Osteocyte (in vitro differentiated cells): ENCODE data around the gene WNT2B. TPM values are rescaled to one million over a fixed set of nuclear protein-coding genes. Genes with fewer than 3 reads are reported as not detected.

Experiments used
- DNase-seq: peaks from one replicate; pipeline ENCODE4 v3.0.0; 2021; ENCODE audit warnings: mixed read lengths; ENCODE audit not compliant: unreplicated experiment; ENCODE audit errors: extremely low spot score
- H3K27ac Mint-ChIP-seq: one replicate; pipeline ENCODE4 v1.8.0; 2021; ENCODE audit warnings: mild to moderate bottlenecking, mixed read lengths; ENCODE audit not compliant: unreplicated experiment
- H3K27me3 Mint-ChIP-seq: one replicate; pipeline ENCODE4 v1.8.0; 2021; ENCODE audit warnings: mixed read lengths; ENCODE audit not compliant: unreplicated experiment
- H3K36me3 Mint-ChIP-seq: one replicate; pipeline ENCODE4 v1.8.0; 2021; ENCODE audit warnings: mixed read lengths; ENCODE audit not compliant: unreplicated experiment
- H3K4me1 Mint-ChIP-seq: one replicate; pipeline ENCODE4 v1.8.0; 2021; ENCODE audit warnings: mixed read lengths; ENCODE audit not compliant: unreplicated experiment
- H3K4me3 Mint-ChIP-seq: one replicate; pipeline ENCODE4 v1.8.0; 2021; ENCODE audit warnings: mild to moderate bottlenecking, moderate library complexity, mixed read lengths; ENCODE audit not compliant: unreplicated experiment
- H3K9me3 Mint-ChIP-seq: one replicate; pipeline ENCODE4 v1.8.0; 2021; ENCODE audit warnings: mixed read lengths; ENCODE audit not compliant: unreplicated experiment
- CTCF ChIP-seq: fragments of 200-600 bp; sonication (generic); IDR thresholded peaks from 2 replicates; pipeline ENCODE4 v1.5.0; 2021; ENCODE audit warnings: antibody characterized with exemption, mild to moderate bottlenecking, moderate library complexity
- total RNA-seq: library from RNA; stranded (reverse); gene quantifications from 2 replicates; pipeline ENCODE4 v1.2.1, GENCODE V29; 2021

WNT2B gene
- total RNA-seq, 1 donor from 2014 or later, result 2.3 TPM

- H3K9me3 Mint-ChIP-seq, result no peaks in the 10 kb centered on the region
- no peak for TF ChIP-seq CTCF
- H3K36me3 Mint-ChIP-seq, result peaks cover 12% of the 10 kb centered on the region
- H3K27me3 Mint-ChIP-seq, result no peaks in the 10 kb centered on the region
- no peak overlapping the region for H3K4me3 Mint-ChIP-seq
- H3K4me1 Mint-ChIP-seq, result peaks cover 11% of the 10 kb centered on the region
- H3K27ac Mint-ChIP-seq, result no peak overlapping the region
- DNase-seq, result no peak
Measured at GRCh38 chr1:112538883-112539282, 30.1 kb downstream of the WNT2B start.

- peaks cover 12% of the 10 kb centered on the region for H3K36me3 Mint-ChIP-seq
- no peak overlapping the region for H3K4me3 Mint-ChIP-seq
- H3K27ac Mint-ChIP-seq, result no peak overlapping the region
- H3K27me3 Mint-ChIP-seq, result no peaks in the 10 kb centered on the region
- peaks cover 21% of the 10 kb centered on the region for H3K4me1 Mint-ChIP-seq
- no peaks in the 10 kb centered on the region for H3K9me3 Mint-ChIP-seq
- DNase-seq, result no peak
- no peak for TF ChIP-seq CTCF
Measured at GRCh38 chr1:112540226-112540794, 31.5 kb downstream of the WNT2B start.

GRCh38 chr1:112541299-112541698 lies 32.5 kb downstream of the WNT2B start:
- Mint-ChIP-seq H3K27ac (no peak overlapping the region), H3K4me3 (no peak overlapping the region)

GRCh38 chr1:112542206-112542973 lies 33.6 kb downstream of the WNT2B start:
- H3K4me3 Mint-ChIP-seq, result no peak overlapping the region

More at GRCh38 chr1:112541299-112541698, 32.5 kb downstream of the WNT2B start:
- Mint-ChIP-seq H3K27me3 (no peaks in the 10 kb centered on the region), H3K36me3 (peaks cover 12% of the 10 kb centered on the region), H3K9me3 (no peaks in the 10 kb centered on the region), H3K4me1 (peaks cover 31% of the 10 kb centered on the region)
- no peak for DNase-seq
- no peak for TF ChIP-seq CTCF

More at GRCh38 chr1:112542206-112542973, 33.6 kb downstream of the WNT2B start:
- no peaks in the 10 kb centered on the region for H3K27me3 Mint-ChIP-seq
- H3K27ac Mint-ChIP-seq, result no peak overlapping the region
- no peak for DNase-seq
- peaks cover 31% of the 10 kb centered on the region for H3K4me1 Mint-ChIP-seq
- no peak for TF ChIP-seq CTCF
- peaks cover 12% of the 10 kb centered on the region for H3K36me3 Mint-ChIP-seq
- H3K9me3 Mint-ChIP-seq, result no peaks in the 10 kb centered on the region
